Measurements from ENCODE around the gene FOXN1. TPM values are rescaled to one million over a fixed set of nuclear protein-coding genes. Genes with fewer than 3 reads are reported as not detected.

Gene FOXN1
- total and polyA plus RNA-seq, 2 of the 4 experiments (the other 2 are of a cell fraction): not detected

- dilution Hi-C loops (cut with HindIII; ENCODE audit: low sequenced_read_pairs, unreplicated experiment): no loop called here
- POLR2A ChIA-PET (ENCODE audit: unreplicated experiment): interaction anchor here (0.6 kb wide), 1 partner anchor 10 kb away, joined by 3 read pairs; no protein-coding TSS in a partner anchor
Measured at GRCh38 chr17:28480799-28481571, 25.2 kb upstream of the FOXN1 start.

More at GRCh38 chr17:28480799-28481571, 25.2 kb upstream of the FOXN1 start:
- intact Hi-C loops (cut with micrococcal nuclease) (no loop called here), in situ Hi-C loops (cut with MboI; ENCODE audit: low sequenced_read_pairs) (no loop called here)
- CTCF ChIA-PET: no interaction called here
- no peak overlapping the region for H3K9ac ChIP-seq (ENCODE audit: low read depth, low read length)
- H3K4ac ChIP-seq (ENCODE audit: low read depth, low read length): no peak overlapping the region
- no peak for ATAC-seq (ENCODE audit: low read depth)
- no peak overlapping the region for H4K91ac ChIP-seq (ENCODE audit: insufficient read depth, low read depth, low read length)
- no peaks in the 10 kb centered on the region for H3K79me1 ChIP-seq (ENCODE audit: low read depth in 1 of 2, low read length in 2 of 2)
- no peak overlapping the region for H3K56ac ChIP-seq (ENCODE audit: extremely low read depth, insufficient read depth, low read length)
- H3K4me3 ChIP-seq (ENCODE audit: insufficient read depth, low read depth, low read length): no peak overlapping the region
- H3K27ac ChIP-seq (ENCODE audit: insufficient read depth, low read length): no peak overlapping the region
- no peaks in the 10 kb centered on the region for H3K4me1 ChIP-seq (ENCODE audit: control insufficient read depth, insufficient read depth, low read length)
- no peaks in the 10 kb centered on the region for H3K36me3 ChIP-seq (ENCODE audit: control insufficient read depth, insufficient read depth, low read length)
- H3K4me2 ChIP-seq (ENCODE audit: low read depth, low read length): no peak overlapping the region
- H3K27me3 ChIP-seq (ENCODE audit: control insufficient read depth, insufficient read depth, low read length): peaks cover 41% of the 10 kb centered on the region
- H3K9me1 ChIP-seq (ENCODE audit: insufficient read depth, low read length): no peaks in the 10 kb centered on the region
- TF ChIP-seq USF2 (IDR thresholded peaks at IDR 0.05; ENCODE audit: low read depth, low read length) (no peak), NFE2L2 (IDR thresholded peaks at IDR 0.05; ENCODE audit: low read depth, low read length) (no peak), BHLHE40 (IDR thresholded peaks at IDR 0.05; ENCODE audit: low read depth, low read length) (no peak), SMC3 (IDR thresholded peaks at IDR 0.05; ENCODE audit: low read depth, low read length) (no peak)
- no peak overlapping the region for H3K23ac ChIP-seq (ENCODE audit: low read depth, low read length)
- DNase-seq: no peak
- 42% methylated on average over 4 of the region's 10 CpGs; no CpG with 5 or more reads in 1 of the 2 experiments for WGBS, 2 experiments (ENCODE audit: extremely low coverage in 2 of 2, insufficient read length in 1 of 2)
- no peak overlapping the region for H2AK5ac ChIP-seq (ENCODE audit: low read depth, low read length)
- no peak overlapping the region for H2AFZ ChIP-seq (replicated peaks; ENCODE audit: low read length, poor library complexity)
- no peak overlapping the region for H2BK5ac ChIP-seq (ENCODE audit: low read depth, low read length, poor library complexity, severe bottlenecking)
- H2BK15ac ChIP-seq (ENCODE audit: low read depth, low read length): no peak overlapping the region
- H2BK20ac ChIP-seq (ENCODE audit: low read depth, low read length): no peak overlapping the region
- H3K9me3 ChIP-seq (ENCODE audit: control insufficient read depth, insufficient read depth, low read length): no peaks in the 10 kb centered on the region
- no peak overlapping the region for H4K5ac ChIP-seq (ENCODE audit: low read depth, low read length)
- BruUV-seq (replicated peaks): no TSS peak
- H4K8ac ChIP-seq (ENCODE audit: low read depth in 2 of 2, low read length in 2 of 2): no peak overlapping the region
- no peak overlapping the region for H3K14ac ChIP-seq (replicated peaks; ENCODE audit: low read depth, low read length)
- H3K18ac ChIP-seq (ENCODE audit: low read depth, low read length): no peak overlapping the region
- H4K20me1 ChIP-seq (ENCODE audit: insufficient read depth, low read length): no peaks in the 10 kb centered on the region
- no peak overlapping the region for H2BK120ac ChIP-seq (ENCODE audit: low read depth, low read length)
- H2AK9ac ChIP-seq (replicated peaks; ENCODE audit: low read depth, low read length, poor library complexity): no peak overlapping the region
